ENCODE results near the gene TMEM95.

GRCh38 chr17:7348478-7349242 is 6.3 kb upstream of the TMEM95 start:
- TF ChIP-seq CTCF (IDR thresholded peaks at IDR 0.05), result no peak
- TF ChIP-seq POLR2A (IDR thresholded peaks at IDR 0.05), result no peak
